ENCODE measurements around the gene SCAF4. TPM values are rescaled to one million over a fixed set of nuclear protein-coding genes. Genes with fewer than 3 reads are reported as not detected.

SCAF4 gene
- total and polyA plus RNA-seq, 2 of the 8 experiments (the other 6 are each of a cell fraction or from before 2014, with no cell fraction given), result 28.9 to 55.1 TPM

- H3K56ac ChIP-seq (replicated peaks; ENCODE audit: insufficient read length, low read depth, low read length), result no peak overlapping the region
- DNase-seq (ENCODE audit: low read depth in 1 of 2, low spot score in 2 of 2) (no peak), FAIRE-seq (no peak)
- no peak overlapping the region for H2BK5ac ChIP-seq (ENCODE audit: low read depth, low read length)
- H3K27ac ChIP-seq (ENCODE audit: low read depth, low read length), result no peak overlapping the region
- H3K23ac ChIP-seq (ENCODE audit: insufficient read length), result no peak overlapping the region
- no peak overlapping the region for H3K4me3 ChIP-seq (ENCODE audit: extremely low read depth in 1 of 4, insufficient read depth in 2 of 4, low read depth in 3 of 4, low read length in 4 of 4)
- no peaks in the 10 kb centered on the region for H3K9me3 ChIP-seq (ENCODE audit: insufficient read depth in 2 of 2, low read depth in 1 of 2, low read length in 1 of 2)
- peaks cover 2 to 3% (median 3%) of the 10 kb centered on the region in 4 experiments; a peak in 6 of 7 replicates for H3K4me1 ChIP-seq (replicated peaks in 1 of 4; ENCODE audit: control insufficient read depth in 3 of 4, insufficient read depth in 4 of 4, low read length in 3 of 4)
- H3K36me3 ChIP-seq (ENCODE audit: control insufficient read depth in 2 of 4, insufficient read depth in 4 of 4, low read length in 3 of 4), result peaks cover 0 to 54% (median 12%) of the 10 kb centered on the region in 4 experiments; a peak in 5 of 8 replicates
- H3K14ac ChIP-seq (ENCODE audit: insufficient read length), result no peak overlapping the region
- no peak overlapping the region for H4K8ac ChIP-seq (ENCODE audit: extremely low read depth, insufficient read depth, low read length)
- H3K18ac ChIP-seq (ENCODE audit: extremely low read depth, low read length), result no peak overlapping the region
- POLR2A ChIA-PET (ENCODE audit: partially characterized antibody), result interaction anchor here (1.0 to 1.4 kb wide), 2 partner anchors 11 to 65 kb away, joined by 3 to 5 read pairs; no protein-coding TSS in a partner anchor
- H2BK15ac ChIP-seq (ENCODE audit: low read length), result no peak overlapping the region
- no peak overlapping the region for H2BK12ac ChIP-seq (ENCODE audit: low read depth, low read length)
- CTCF ChIA-PET (ENCODE audit: partially characterized antibody), result no interaction called here
- no peaks in the 10 kb centered on the region for H3K23me2 ChIP-seq (ENCODE audit: low read depth, low read length)
- no peak overlapping the region for H2AK5ac ChIP-seq (ENCODE audit: low read depth, low read length)
- H4K91ac ChIP-seq (replicated peaks; ENCODE audit: insufficient read length, low read length), result no peak overlapping the region
- no peaks in the 10 kb centered on the region for H3K27me3 ChIP-seq (replicated peaks in 1 of 4; ENCODE audit: control insufficient read depth in 3 of 4, extremely low read depth in 1 of 4, insufficient read depth in 3 of 4, low read length in 3 of 4)
- no peak overlapping the region for H3K9ac ChIP-seq (replicated peaks in 1 of 4; ENCODE audit: extremely low read depth in 1 of 4, low read depth in 3 of 4, low read length in 3 of 4)
- no peak overlapping the region for H2BK20ac ChIP-seq (ENCODE audit: low read length)
- H2BK120ac ChIP-seq (replicated peaks; ENCODE audit: low read depth, low read length), result no peak overlapping the region
- H4K20me1 ChIP-seq (replicated peaks in 1 of 2; ENCODE audit: control insufficient read depth in 1 of 2, insufficient read depth in 2 of 2, low read length in 2 of 2), result peaks cover 0 to 3% of the 10 kb centered on the region in 2 experiments
- H3K4ac ChIP-seq (replicated peaks; ENCODE audit: insufficient read length, low read depth, low read length), result no peak overlapping the region
- peaks cover 7% of the 10 kb centered on the region; the same call in 1 of the 2 replicates for H3K79me1 ChIP-seq (ENCODE audit: low read depth, low read length)
- no peak overlapping the region for H4K5ac ChIP-seq (ENCODE audit: insufficient read length, low read depth, low read length)
- no peak overlapping the region for H3K4me2 ChIP-seq (ENCODE audit: insufficient read depth in 1 of 2, low read depth in 2 of 2, low read length in 2 of 2)
- H2AFZ ChIP-seq (ENCODE audit: low read length), result no peak overlapping the region
- peaks cover 0 to 21% of the 10 kb centered on the region in 2 experiments; a peak in 2 of 4 replicates for H3K79me2 ChIP-seq (ENCODE audit: control insufficient read depth in 1 of 2, insufficient read depth in 2 of 2, low read length in 2 of 2)
- no peak for TF ChIP-seq TEAD4 (IDR thresholded peaks at IDR 0.05; ENCODE audit: low read depth, low read length)
- TF ChIP-seq CBX5 (IDR thresholded peaks at IDR 0.05; ENCODE audit: low read depth, low read length), result no peak
- no peak for TF ChIP-seq EZH2 (IDR thresholded peaks at IDR 0.05; ENCODE audit: low read depth, low read length, severe bottlenecking)
- TF ChIP-seq KDM1A (IDR thresholded peaks at IDR 0.05; ENCODE audit: borderline replicate concordance, low read length), result no peak
- no peak for TF ChIP-seq ATF2 (IDR thresholded peaks at IDR 0.05; ENCODE audit: low read length)
- TF ChIP-seq BRCA1 (IDR thresholded peaks at IDR 0.05; ENCODE audit: low read depth, low read length), result no peak
- no peak for TF ChIP-seq POLR2A (IDR thresholded peaks at IDR 0.05; ENCODE audit: control extremely low read depth in 1 of 2, low read depth in 2 of 2, low read length in 2 of 2)
- TF ChIP-seq TAF7 (optimal IDR thresholded peaks at IDR 0.05; ENCODE audit: borderline replicate concordance, low read depth, low read length), result no peak
- TF ChIP-seq SUZ12 (IDR thresholded peaks at IDR 0.05; ENCODE audit: low read length), result no peak
- TF ChIP-seq EGR1 (IDR thresholded peaks at IDR 0.05; ENCODE audit: borderline replicate concordance, low read depth, low read length), result no peak
- no peak for TF ChIP-seq CEBPB (IDR thresholded peaks at IDR 0.05; ENCODE audit: low read depth, low read length)
- no peak for TF ChIP-seq ATF3 (IDR thresholded peaks at IDR 0.05; ENCODE audit: insufficient read depth, low read depth, low read length)
- no peak for TF ChIP-seq RXRA (IDR thresholded peaks at IDR 0.05; ENCODE audit: insufficient read depth, low read depth, low read length)
- TF ChIP-seq SP4 (IDR thresholded peaks at IDR 0.05; ENCODE audit: low read length), result no peak
Measured at GRCh38 chr21:31667639-31668038, 64.3 kb downstream of the SCAF4 start.
